RPMI8226 (cell line): ENCODE results near the gene CEMIP.
"Not testable (repeated sequence)": the region's sequence is repeated elsewhere in the genome, so short reads cannot be mapped to it uniquely, and the experiment has no call there.

Source experiments
- DNase-seq: peaks from one replicate; pipeline ENCODE4 v3.0.0-alpha.2; 2015

Gene CEMIP

GRCh38 chr15:80763235-80763634, 15.9 kb upstream of the CEMIP start:
- not testable (repeated sequence) for DNase-seq

DNA sequence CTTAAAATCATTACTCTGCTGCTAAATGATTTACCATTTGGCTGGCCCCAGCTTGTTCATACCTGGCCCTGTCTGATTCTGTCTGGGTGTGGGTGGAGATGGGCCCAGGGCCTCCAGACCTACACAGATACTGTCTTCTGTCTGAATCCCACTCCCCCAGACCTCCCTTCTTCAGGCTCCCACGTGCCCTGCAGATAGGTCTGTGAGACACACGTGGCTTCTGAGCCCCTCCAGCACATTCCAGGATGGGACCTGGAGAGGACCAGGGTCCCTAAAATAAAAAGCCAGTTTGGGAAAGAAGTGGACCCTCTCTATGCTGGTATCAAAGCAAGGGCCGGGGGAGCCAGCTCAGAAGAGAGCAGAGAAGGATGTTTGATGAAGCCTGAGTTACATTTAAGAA, 14.6 kb upstream of the CEMIP start:
- DNase-seq: no peak

- DNase-seq: no peak
Measured at GRCh38 chr15:80766275-80766674, 12.9 kb upstream of the CEMIP start.

DNA sequence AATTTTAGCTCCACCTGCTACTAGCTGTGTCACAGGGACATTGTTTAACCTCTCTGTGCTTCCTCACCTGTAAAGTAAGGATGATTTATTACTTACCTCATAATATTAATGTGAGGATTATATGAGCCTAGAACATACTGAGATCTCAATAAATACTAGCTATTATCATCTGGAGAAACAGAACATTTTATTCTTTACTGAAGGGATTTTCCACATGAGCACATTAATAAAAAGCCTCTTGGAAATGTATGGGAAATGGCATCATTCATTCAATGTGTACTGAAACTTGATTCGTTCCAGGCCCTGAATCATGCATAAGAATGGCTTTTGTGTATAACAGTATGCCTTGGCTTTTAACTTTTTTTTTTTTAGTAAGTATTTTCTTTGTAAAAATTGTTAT, 11.0 kb upstream of the CEMIP start:
- DNase-seq: no peak

DNA sequence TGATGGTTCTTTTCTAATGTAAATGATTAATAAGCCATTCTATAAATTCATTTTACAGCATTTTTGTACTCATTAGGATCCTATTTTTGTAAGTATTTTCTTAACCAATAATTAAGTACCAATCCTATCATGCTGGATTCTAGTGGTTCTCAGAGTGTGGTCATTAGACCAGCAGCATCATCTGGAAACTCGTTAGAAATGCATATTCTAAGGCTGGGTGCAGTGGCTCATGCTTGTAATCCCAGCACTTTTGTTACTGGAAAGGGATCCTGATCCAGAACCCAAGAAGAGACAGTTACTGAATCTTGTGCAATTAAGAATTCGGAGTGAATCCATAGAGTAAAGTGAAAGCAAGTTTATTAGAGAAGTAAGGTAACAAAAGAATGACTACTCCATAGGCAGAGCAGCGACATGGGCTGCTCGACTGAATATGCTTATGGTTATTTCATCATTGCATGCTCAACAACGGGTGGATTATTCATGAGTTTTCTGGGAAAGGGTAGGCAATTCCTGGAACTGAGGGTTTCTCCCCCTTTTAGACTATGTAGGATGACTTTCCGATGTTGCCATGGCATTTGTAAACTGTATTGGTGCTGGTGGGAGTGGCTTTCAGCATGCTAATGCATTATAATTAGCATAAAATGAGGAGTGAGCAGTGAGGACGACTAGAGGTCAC, 9.9 kb upstream of the CEMIP start:
- no peak for DNase-seq

DNA sequence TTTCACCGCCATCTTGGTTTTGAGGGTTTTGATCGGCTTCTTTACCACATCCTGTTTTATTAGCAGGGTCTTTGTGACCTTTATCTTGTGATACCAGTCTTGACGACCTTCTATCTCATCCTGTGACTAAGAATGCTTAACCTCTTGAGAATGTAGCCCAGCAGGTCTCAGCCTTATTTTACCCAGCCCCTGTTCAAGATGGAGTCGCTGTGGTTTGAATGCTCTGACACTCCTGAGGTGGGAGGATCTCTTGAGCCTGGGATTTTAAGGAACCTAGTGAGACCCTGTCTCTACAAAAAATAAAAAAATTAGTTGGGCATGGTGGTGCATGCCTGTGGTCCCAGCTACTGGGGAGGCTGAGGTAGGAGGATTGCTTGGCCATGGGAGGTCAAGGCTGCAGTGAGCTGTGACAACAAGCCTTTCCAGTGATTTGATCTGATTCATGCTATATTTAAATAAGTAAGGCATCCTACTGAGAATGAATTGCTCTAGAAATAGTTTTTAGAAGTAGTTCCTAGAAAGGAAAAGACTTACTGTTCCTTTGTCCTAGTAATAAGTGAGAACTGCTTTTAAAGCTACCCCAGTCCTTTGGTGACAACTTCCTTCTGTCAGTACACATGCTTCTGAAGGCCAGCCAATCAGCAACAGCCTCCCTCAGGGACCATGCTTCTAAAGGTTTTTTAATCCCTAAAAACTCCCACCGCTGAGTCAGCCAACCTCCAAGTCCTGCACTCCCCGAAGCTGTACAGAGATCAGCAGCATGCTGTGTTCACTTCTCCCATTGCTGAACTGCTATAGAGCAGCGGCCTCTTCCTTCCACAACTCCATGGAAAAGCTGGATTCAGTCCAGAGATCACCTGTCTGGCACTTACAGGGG, 9.1 kb upstream of the CEMIP start:
- no peak for DNase-seq

- DNase-seq: no peak
Measured at GRCh38 chr15:80773122-80773551, 6.0 kb upstream of the CEMIP start.

- no peak for DNase-seq
Measured at GRCh38 chr15:80773792-80774352, 5.3 kb upstream of the CEMIP start.

GRCh38 chr15:80774486-80774885, 4.7 kb upstream of the CEMIP start:
- DNase-seq: no peak

- no peak for DNase-seq
Measured at GRCh38 chr15:80775338-80775737, 3.8 kb upstream of the CEMIP start.

- peak; percentile 76 for DNase-seq
Measured at GRCh38 chr15:80776420-80777045, 2.6 kb upstream of the CEMIP start.

- no peak for DNase-seq
Measured at GRCh38 chr15:80777137-80777536, 2.0 kb upstream of the CEMIP start.

- no peak for DNase-seq
Measured at GRCh38 chr15:80777826-80778620, 1.1 kb upstream of the CEMIP start.

DNA sequence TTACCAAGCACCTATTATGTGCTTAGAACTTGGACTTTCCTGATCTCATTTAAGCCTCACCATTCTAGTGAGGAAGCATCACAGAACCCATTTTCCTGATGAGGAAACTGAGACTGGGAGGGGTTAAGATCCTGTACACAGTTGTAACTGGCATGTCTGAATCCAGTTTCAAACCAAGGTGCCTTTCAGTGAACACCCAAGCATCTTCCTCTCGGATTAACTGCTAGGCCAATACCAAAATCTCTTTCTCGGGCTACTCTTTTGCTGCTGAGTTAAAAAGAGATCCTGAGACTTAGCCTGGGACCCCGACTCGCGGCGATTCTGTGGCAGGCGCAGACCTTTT, 578 bp upstream of the CEMIP start:
- DNase-seq: no peak

- no peak for DNase-seq
Measured at GRCh38 chr15:80779658-80780415, 667 bp downstream of the CEMIP start.

- DNase-seq: peak; percentile 45
Measured at GRCh38 chr15:80780416-80781221, 1.4 kb downstream of the CEMIP start.

DNA sequence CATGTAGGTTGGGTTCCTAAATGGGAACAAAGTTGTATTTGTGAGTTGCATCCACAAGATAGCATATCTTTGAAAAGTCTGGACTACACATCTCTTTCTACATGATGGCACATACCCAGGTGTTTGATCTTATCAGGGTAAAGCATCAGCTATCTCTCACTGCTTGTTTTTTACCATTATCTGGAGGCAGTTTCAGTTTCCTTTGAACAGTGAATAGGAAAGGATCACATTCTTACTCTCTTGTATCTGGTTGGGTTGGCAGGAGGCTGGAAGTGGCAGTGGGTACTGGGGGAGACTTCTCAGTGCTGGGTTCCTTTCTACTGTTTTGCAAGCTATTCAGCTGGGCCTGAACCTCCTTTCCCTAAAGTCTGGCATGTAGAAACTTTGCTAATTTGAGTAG, 4.1 kb downstream of the CEMIP start:
- no peak for DNase-seq

- DNase-seq: no peak
Measured at GRCh38 chr15:80785335-80785734, 6.2 kb downstream of the CEMIP start.

DNA sequence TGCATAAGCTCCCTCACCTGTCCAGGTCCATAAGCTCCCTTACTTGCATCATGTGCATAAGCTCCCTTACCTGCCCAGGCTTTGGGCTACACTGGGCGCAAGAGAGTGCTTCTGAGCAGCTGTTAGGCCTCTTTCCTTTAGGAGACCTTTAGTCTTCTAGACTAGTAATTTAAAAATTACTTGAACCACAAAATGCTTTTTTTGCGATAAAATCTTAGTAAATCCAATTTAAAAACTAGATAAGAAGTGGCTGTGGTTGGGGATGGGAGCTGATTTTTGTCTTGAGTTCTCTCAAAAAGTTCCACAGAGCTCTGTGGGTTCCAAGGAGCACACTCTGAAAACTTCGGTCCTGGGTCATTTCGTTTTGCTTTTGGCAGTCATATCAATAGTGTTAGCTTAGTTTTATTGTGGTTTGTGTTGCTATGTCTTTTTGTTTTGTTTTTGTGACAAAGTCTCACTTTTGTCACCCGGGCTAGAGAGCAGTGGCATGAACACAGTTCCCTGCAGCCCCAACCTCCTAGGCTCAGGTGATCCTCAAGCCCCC, 6.7 kb downstream of the CEMIP start:
- DNase-seq: no peak

GRCh38 chr15:80787316-80787715, 8.1 kb downstream of the CEMIP start:
- DNase-seq: no peak

GRCh38 chr15:80788536-80788935, 9.4 kb downstream of the CEMIP start:
- DNase-seq: no peak
